ENCODE results near the gene COX4I2.

Gene COX4I2

GRCh38 chr20:31662372-31662854, 24.7 kb downstream of the COX4I2 start:
- no peak overlapping the region for H2AFZ ChIP-seq (ENCODE audit: low read length)
- H3K4me1 ChIP-seq (ENCODE audit: insufficient read depth, low read length, severe bottlenecking): peaks cover 38% of the 10 kb centered on the region
- H3K9ac ChIP-seq (ENCODE audit: low read length): peak overlapping the region; percentile 69; the same call in 1 of the 2 replicates

GRCh38 chr20:31663524-31663837, 25.8 kb downstream of the COX4I2 start:
- Histone ChIP-seq H3K36me3 (ENCODE audit: insufficient read depth, low read length) (peaks cover 28% of the 10 kb centered on the region; the same call in 1 of the 2 replicates), H3K9me2 (ENCODE audit: low read depth, low read length) (no peaks in the 10 kb centered on the region), H3F3A (ENCODE audit: insufficient read depth, low read length) (no peaks in the 10 kb centered on the region), H2AFZ (ENCODE audit: low read length) (no peak overlapping the region), H3K4me2 (ENCODE audit: low read length) (no peak overlapping the region), H3K27ac (ENCODE audit: low read depth, low read length, poor library complexity, severe bottlenecking) (peak overlapping the region; percentile 68), H3K79me2 (ENCODE audit: insufficient read depth, low read length) (no peaks in the 10 kb centered on the region), H3K27me3 (ENCODE audit: insufficient read depth, low read length) (no peaks in the 10 kb centered on the region), H3K4me1 (ENCODE audit: insufficient read depth, low read length, severe bottlenecking) (peaks cover 47% of the 10 kb centered on the region), H3K9ac (ENCODE audit: low read length) (no peak overlapping the region), H3K9me3 (ENCODE audit: low read length) (no peaks in the 10 kb centered on the region), H4K20me1 (ENCODE audit: insufficient read depth, low read length) (no peaks in the 10 kb centered on the region), H3K4me3 (ENCODE audit: low read depth, low read length, poor library complexity, severe bottlenecking) (no peak overlapping the region)
- no peak for TF ChIP-seq CTCF (IDR thresholded peaks at IDR 0.05; ENCODE audit: low read length)
- TF ChIP-seq EZH2 (IDR thresholded peaks at IDR 0.05; ENCODE audit: borderline replicate concordance, low read length): no peak

More at GRCh38 chr20:31662372-31662854, 24.7 kb downstream of the COX4I2 start:
- Histone ChIP-seq H3K27me3 (ENCODE audit: insufficient read depth, low read length) (no peaks in the 10 kb centered on the region), H3K4me2 (ENCODE audit: low read length) (peak overlapping the region; percentile 95), H3K27ac (ENCODE audit: low read depth, low read length, poor library complexity, severe bottlenecking) (peak overlapping the region; percentile 85), H3K79me2 (ENCODE audit: insufficient read depth, low read length) (no peaks in the 10 kb centered on the region), H4K20me1 (ENCODE audit: insufficient read depth, low read length) (no peaks in the 10 kb centered on the region), H3K9me3 (ENCODE audit: low read length) (no peaks in the 10 kb centered on the region), H3F3A (ENCODE audit: insufficient read depth, low read length) (no peaks in the 10 kb centered on the region), H3K9me2 (ENCODE audit: low read depth, low read length) (no peaks in the 10 kb centered on the region), H3K36me3 (ENCODE audit: insufficient read depth, low read length) (peaks cover 28% of the 10 kb centered on the region; the same call in 1 of the 2 replicates), H3K4me3 (ENCODE audit: low read depth, low read length, poor library complexity, severe bottlenecking) (peak overlapping the region; percentile 62)
- TF ChIP-seq EZH2 (IDR thresholded peaks at IDR 0.05; ENCODE audit: borderline replicate concordance, low read length): no peak
- 0 out of 2 replicates have a peak, but pooled peaks have one; percentile 49 for TF ChIP-seq CTCF (IDR thresholded peaks at IDR 0.05; ENCODE audit: low read length)

GRCh38 chr20:31663838-31664695, 26.4 kb downstream of the COX4I2 start:
- Histone ChIP-seq H3K27ac (ENCODE audit: low read depth, low read length, poor library complexity, severe bottlenecking) (peak overlapping the region; percentile 68), H3K9ac (ENCODE audit: low read length) (no peak overlapping the region)

More at GRCh38 chr20:31663838-31664695, 26.4 kb downstream of the COX4I2 start:
- Histone ChIP-seq H3F3A (ENCODE audit: insufficient read depth, low read length) (no peaks in the 10 kb centered on the region), H4K20me1 (ENCODE audit: insufficient read depth, low read length) (no peaks in the 10 kb centered on the region), H3K4me2 (ENCODE audit: low read length) (no peak overlapping the region), H3K27me3 (ENCODE audit: insufficient read depth, low read length) (no peaks in the 10 kb centered on the region), H3K36me3 (ENCODE audit: insufficient read depth, low read length) (peaks cover 28% of the 10 kb centered on the region; the same call in 1 of the 2 replicates), H3K4me3 (ENCODE audit: low read depth, low read length, poor library complexity, severe bottlenecking) (no peak overlapping the region), H3K9me2 (ENCODE audit: low read depth, low read length) (no peaks in the 10 kb centered on the region), H3K79me2 (ENCODE audit: insufficient read depth, low read length) (no peaks in the 10 kb centered on the region), H3K9me3 (ENCODE audit: low read length) (no peaks in the 10 kb centered on the region), H3K4me1 (ENCODE audit: insufficient read depth, low read length, severe bottlenecking) (peaks cover 47% of the 10 kb centered on the region), H2AFZ (ENCODE audit: low read length) (no peak overlapping the region)
- TF ChIP-seq CTCF (IDR thresholded peaks at IDR 0.05; ENCODE audit: low read length) (no peak), EZH2 (IDR thresholded peaks at IDR 0.05; ENCODE audit: borderline replicate concordance, low read length) (no peak)
